ENCODE results near the gene NUDT8. TPM values are rescaled to one million over a fixed set of nuclear protein-coding genes. Genes with fewer than 3 reads are reported as not detected.

The NUDT8 gene
- total RNA-seq, 1 donor from 2014 or later = 5.8 TPM

GRCh38 chr11:67635231-67635521 is 5.4 kb upstream of the NUDT8 start:
- Mint-ChIP-seq H3K27ac (ENCODE audit: unreplicated experiment) (no peak overlapping the region), H3K27me3 (ENCODE audit: unreplicated experiment) (peaks cover 2% of the 10 kb centered on the region), H3K9me3 (ENCODE audit: unreplicated experiment) (peaks cover 4% of the 10 kb centered on the region), H3K4me1 (ENCODE audit: low read depth, unreplicated experiment) (no peaks in the 10 kb centered on the region), H3K4me3 (ENCODE audit: unreplicated experiment) (no peak overlapping the region), H3K36me3 (ENCODE audit: unreplicated experiment) (no peaks in the 10 kb centered on the region)
- no peak for DNase-seq
- no peak for TF ChIP-seq CTCF (IDR thresholded peaks at IDR 0.05; ENCODE audit: partially characterized antibody, unreplicated experiment)

GRCh38 chr11:67634366-67635230 is 4.9 kb upstream of the NUDT8 start:
- H3K4me3 Mint-ChIP-seq (ENCODE audit: unreplicated experiment) = no peak overlapping the region
- H3K4me1 Mint-ChIP-seq (ENCODE audit: low read depth, unreplicated experiment) = no peaks in the 10 kb centered on the region
- no peak for DNase-seq
- no peaks in the 10 kb centered on the region for H3K36me3 Mint-ChIP-seq (ENCODE audit: unreplicated experiment)
- H3K9me3 Mint-ChIP-seq (ENCODE audit: unreplicated experiment) = peaks cover 4% of the 10 kb centered on the region
- peaks cover 2% of the 10 kb centered on the region for H3K27me3 Mint-ChIP-seq (ENCODE audit: unreplicated experiment)
- no peak overlapping the region for H3K27ac Mint-ChIP-seq (ENCODE audit: unreplicated experiment)
- TF ChIP-seq CTCF (IDR thresholded peaks at IDR 0.05; ENCODE audit: partially characterized antibody, unreplicated experiment) = no peak

- Mint-ChIP-seq H3K9me3 (ENCODE audit: unreplicated experiment) (peaks cover 4% of the 10 kb centered on the region), H3K27me3 (ENCODE audit: unreplicated experiment) (peaks cover 2% of the 10 kb centered on the region), H3K27ac (ENCODE audit: unreplicated experiment) (no peak overlapping the region), H3K4me3 (ENCODE audit: unreplicated experiment) (no peak overlapping the region), H3K4me1 (ENCODE audit: low read depth, unreplicated experiment) (no peaks in the 10 kb centered on the region), H3K36me3 (ENCODE audit: unreplicated experiment) (no peaks in the 10 kb centered on the region)
- DNase-seq = no peak
- TF ChIP-seq CTCF (IDR thresholded peaks at IDR 0.05; ENCODE audit: partially characterized antibody, unreplicated experiment) = no peak
Observed at GRCh38 chr11:67633758-67634365, 4.1 kb upstream of the NUDT8 start.

GRCh38 chr11:67632982-67633755 is 3.4 kb upstream of the NUDT8 start:
- no peak overlapping the region for H3K4me3 Mint-ChIP-seq (ENCODE audit: unreplicated experiment)
- no peak for DNase-seq
- peaks cover 4% of the 10 kb centered on the region for H3K9me3 Mint-ChIP-seq (ENCODE audit: unreplicated experiment)
- H3K36me3 Mint-ChIP-seq (ENCODE audit: unreplicated experiment) = no peaks in the 10 kb centered on the region
- no peak for TF ChIP-seq CTCF (IDR thresholded peaks at IDR 0.05; ENCODE audit: partially characterized antibody, unreplicated experiment)
- H3K27me3 Mint-ChIP-seq (ENCODE audit: unreplicated experiment) = peaks cover 2% of the 10 kb centered on the region
- H3K27ac Mint-ChIP-seq (ENCODE audit: unreplicated experiment) = no peak overlapping the region
- H3K4me1 Mint-ChIP-seq (ENCODE audit: low read depth, unreplicated experiment) = no peaks in the 10 kb centered on the region
